Large intestine (tissue), 3 donors: ENCODE data around the gene SELENOH. TPM values are rescaled to one million over a fixed set of nuclear protein-coding genes. Genes with fewer than 3 reads are reported as not detected.
"Not testable (repeated sequence)": the region's sequence is repeated elsewhere in the genome, so short reads cannot be mapped to it uniquely, and the experiment has no call there.

ENCODE experiments used
- DNase-seq, 2 donors: peaks; one replicate each; pipeline versions ENCODE4 v3.0.0 to v3.0.0-alpha.2; 2013
- H3K27ac ChIP-seq: one replicate; pipeline ENCODE4 v1.5.1; 2013; ENCODE audit warnings: low read length
- H3K27me3 ChIP-seq: 2 replicates; pipeline ENCODE4 v1.6.1; 2013; ENCODE audit warnings: low read length; ENCODE audit not compliant: control insufficient read depth, insufficient read depth
- H3K36me3 ChIP-seq: 2 replicates; pipeline ENCODE4 v1.6.1; 2013; ENCODE audit warnings: low read length; ENCODE audit not compliant: control insufficient read depth, insufficient read depth
- H3K4me1 ChIP-seq: one replicate; pipeline ENCODE4 v1.6.1; 2013; ENCODE audit warnings: low read length; ENCODE audit not compliant: control insufficient read depth, insufficient read depth
- H3K4me3 ChIP-seq: one replicate; pipeline ENCODE4 v1.5.1; 2013; ENCODE audit warnings: low read length
- H3K9me3 ChIP-seq: one replicate; pipeline ENCODE4 v1.6.1; 2013; ENCODE audit warnings: mild to moderate bottlenecking, low read depth, low read length, moderate library complexity; ENCODE audit not compliant: control insufficient read depth
- WGBS: methylation state at CpG from one replicate; pipeline ENCODE4 v1.1.5; 2013; ENCODE audit warnings: low lambda C conversion rate; ENCODE audit not compliant: insufficient coverage; 5-methylcytosine and 5-hydroxymethylcytosine counted together
- polyA plus RNA-seq: library from polyadenylated mRNA; unstranded; fragments of 120-200 nt; gene quantifications from one replicate; pipeline ENCODE4 v1.2.1, GENCODE V29; 2013

Gene SELENOH
- polyA plus RNA-seq, 1 donor, result 115 TPM

- no CpG with 5 or more reads among the region's 51 CpGs for WGBS
- peak within 1 kb of the TSS; percentile 95 for H3K4me3 ChIP-seq
- peak within 1 kb of the TSS; percentile 89 for H3K27ac ChIP-seq
- H3K27me3 ChIP-seq, result no peaks in the 10 kb centered on the region
- peaks cover 12% of the 10 kb centered on the region for H3K4me1 ChIP-seq
- peaks cover 5% of the 10 kb centered on the region for H3K36me3 ChIP-seq
- DNase-seq, result peak; percentile 91 to 94
- H3K9me3 ChIP-seq, result no peaks in the 10 kb centered on the region
These were observed 29.7 kb upstream of the SELENOH start, which contains the start of gene MED19 for GRCh38 chr11:57711414-57712255. TSS of gene MED19 (minus strand) at chr11:57712215. CDS start at chr11:57712179, 36 bp downstream.

GRCh38 chr11:57712256-57713150 lies 28.8 kb upstream of the SELENOH start, which contains the start of gene TMX2:
TSS of gene TMX2 (plus strand) at chr11:57712593. CDS start at chr11:57712619, 26 bp downstream.
- Histone ChIP-seq H3K27ac (peak within 1 kb of the TSS; percentile 89), H3K36me3 (peaks cover 5% of the 10 kb centered on the region), H3K4me3 (peak within 1 kb of the TSS; percentile 95), H3K9me3 (no peaks in the 10 kb centered on the region), H3K27me3 (no peaks in the 10 kb centered on the region), H3K4me1 (peaks cover 12% of the 10 kb centered on the region)
- WGBS, result 0% methylated on average over 1 of the region's 53 CpGs
- DNase-seq, result peak; percentile 98 to 99

- H3K4me1 ChIP-seq, result peaks cover 12% of the 10 kb centered on the region
- no peaks in the 10 kb centered on the region for H3K9me3 ChIP-seq
- no CpG with 5 or more reads among the region's 2 CpGs for WGBS
- DNase-seq, result no peak
- H3K27me3 ChIP-seq, result no peaks in the 10 kb centered on the region
- H3K4me3 ChIP-seq, result peak overlapping the region; percentile 95
- no peak overlapping the region for H3K27ac ChIP-seq
- peaks cover 10% of the 10 kb centered on the region for H3K36me3 ChIP-seq
These were observed 27.5 kb upstream of the SELENOH start for GRCh38 chr11:57713835-57714234.

DNA sequence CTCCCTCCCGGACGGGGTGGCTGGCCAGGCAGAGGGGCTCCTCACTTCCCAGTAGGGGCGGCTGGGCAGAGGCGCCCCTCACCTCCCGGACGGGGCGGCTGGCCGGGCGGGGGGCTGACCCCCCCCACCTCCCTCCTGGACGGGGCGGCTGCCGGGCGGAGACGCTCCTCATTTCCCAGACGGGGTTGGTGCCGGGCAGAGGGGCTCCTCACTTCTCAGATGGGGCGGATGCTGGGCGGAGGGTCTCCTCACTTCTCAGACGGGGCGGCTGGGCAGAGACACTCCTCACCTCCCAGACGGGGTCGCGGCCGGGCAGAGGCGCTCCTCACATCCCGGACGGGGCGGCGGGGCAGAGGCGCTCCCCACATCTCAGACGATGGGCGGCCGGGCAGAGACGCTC lies 24.6 kb upstream of the SELENOH start:
- DNase-seq, H3K4me3 ChIP-seq, H3K27ac ChIP-seq, H3K9me3 ChIP-seq, H3K27me3 ChIP-seq, H3K4me1 ChIP-seq: not testable (repeated sequence)
- H3K36me3 ChIP-seq, result peaks cover 19% of the 10 kb centered on the region
- WGBS, result no CpG with 5 or more reads among the region's 34 CpGs

- no peaks in the 10 kb centered on the region for H3K9me3 ChIP-seq
- no peak overlapping the region for H3K27ac ChIP-seq
- H3K27me3 ChIP-seq, result no peaks in the 10 kb centered on the region
- H3K4me1 ChIP-seq, result no peaks in the 10 kb centered on the region
- no CpG with 5 or more reads among the region's 2 CpGs for WGBS
- no peak overlapping the region for H3K4me3 ChIP-seq
- no peak for DNase-seq
- H3K36me3 ChIP-seq, result no peaks in the 10 kb centered on the region
These were observed 14.1 kb upstream of the SELENOH start for GRCh38 chr11:57727185-57727584.

DNA sequence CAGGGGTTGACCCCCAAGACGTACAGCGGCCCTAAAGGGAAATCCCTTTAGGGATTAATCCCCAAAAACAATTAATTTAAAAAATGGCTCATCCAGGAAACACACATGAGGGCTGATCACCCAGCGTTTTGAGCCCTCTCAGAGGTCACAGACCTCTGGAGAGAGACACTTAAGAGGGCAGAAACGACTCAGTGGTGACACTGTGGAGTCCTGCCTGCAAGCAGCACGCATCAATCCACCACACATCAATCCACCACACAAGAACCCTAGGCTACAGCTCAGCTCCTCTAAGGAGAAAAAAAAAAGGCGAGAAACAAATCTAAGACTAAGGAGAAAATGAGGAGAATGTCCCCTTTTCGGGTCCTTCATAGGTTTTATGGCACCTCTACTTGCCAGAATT lies 12.5 kb upstream of the SELENOH start:
- H3K9me3 ChIP-seq, result no peaks in the 10 kb centered on the region
- H3K27me3 ChIP-seq, result no peaks in the 10 kb centered on the region
- H3K27ac ChIP-seq, result no peak overlapping the region
- no peak for DNase-seq
- no peak overlapping the region for H3K4me3 ChIP-seq
- no peaks in the 10 kb centered on the region for H3K36me3 ChIP-seq
- WGBS, result 83% methylated on average over 1 of the region's 7 CpGs
- no peaks in the 10 kb centered on the region for H3K4me1 ChIP-seq

DNA sequence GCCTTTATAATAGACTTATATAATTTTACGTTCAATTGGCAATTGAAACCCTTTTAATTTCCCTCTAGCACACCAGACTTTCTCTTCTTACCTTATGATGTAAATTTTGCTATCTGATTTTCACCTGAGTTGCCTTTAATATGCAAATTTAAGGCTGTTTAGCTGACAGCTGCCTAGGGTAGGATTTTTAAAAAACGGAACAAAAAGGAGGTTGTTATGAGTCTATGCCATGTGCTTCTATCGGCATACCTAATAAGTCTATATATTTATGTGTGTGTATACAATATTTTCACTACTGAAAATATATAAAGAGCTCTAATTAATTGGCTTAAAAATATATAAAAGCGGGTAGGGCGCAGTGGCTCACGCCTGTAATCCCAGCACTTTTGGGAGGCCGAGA lies 11.8 kb upstream of the SELENOH start:
- Histone ChIP-seq H3K27ac (no peak overlapping the region), H3K4me1 (no peaks in the 10 kb centered on the region), H3K27me3 (no peaks in the 10 kb centered on the region), H3K36me3 (no peaks in the 10 kb centered on the region), H3K9me3 (no peaks in the 10 kb centered on the region), H3K4me3 (no peak overlapping the region)
- no peak for DNase-seq
- 90% methylated on average over 2 of the region's 7 CpGs for WGBS

DNA sequence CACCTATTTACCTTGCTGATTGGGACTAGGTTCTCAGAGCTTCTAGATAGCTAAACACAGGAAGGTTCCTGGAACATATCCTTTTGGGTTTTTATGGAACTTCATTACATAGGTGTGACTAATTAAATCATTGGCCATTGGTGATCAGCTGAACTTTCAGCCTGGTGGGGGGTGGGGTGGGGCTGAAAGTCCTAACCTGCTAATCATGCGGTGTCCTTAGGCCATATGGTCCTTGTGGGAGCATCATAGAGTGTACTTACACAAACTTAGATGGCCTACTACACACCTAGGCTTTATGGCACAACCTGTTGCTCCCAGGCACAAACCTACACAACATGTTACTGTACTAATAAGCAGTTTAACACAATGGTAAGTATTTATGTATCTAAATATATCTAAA lies 8.6 kb upstream of the SELENOH start:
- Histone ChIP-seq H3K9me3 (no peaks in the 10 kb centered on the region), H3K36me3 (peaks cover 10% of the 10 kb centered on the region), H3K27ac (no peak overlapping the region), H3K27me3 (no peaks in the 10 kb centered on the region), H3K4me1 (peaks cover 6% of the 10 kb centered on the region), H3K4me3 (no peak overlapping the region)
- no peak for DNase-seq
- no CpG with 5 or more reads among the region's 1 CpG for WGBS

DNA sequence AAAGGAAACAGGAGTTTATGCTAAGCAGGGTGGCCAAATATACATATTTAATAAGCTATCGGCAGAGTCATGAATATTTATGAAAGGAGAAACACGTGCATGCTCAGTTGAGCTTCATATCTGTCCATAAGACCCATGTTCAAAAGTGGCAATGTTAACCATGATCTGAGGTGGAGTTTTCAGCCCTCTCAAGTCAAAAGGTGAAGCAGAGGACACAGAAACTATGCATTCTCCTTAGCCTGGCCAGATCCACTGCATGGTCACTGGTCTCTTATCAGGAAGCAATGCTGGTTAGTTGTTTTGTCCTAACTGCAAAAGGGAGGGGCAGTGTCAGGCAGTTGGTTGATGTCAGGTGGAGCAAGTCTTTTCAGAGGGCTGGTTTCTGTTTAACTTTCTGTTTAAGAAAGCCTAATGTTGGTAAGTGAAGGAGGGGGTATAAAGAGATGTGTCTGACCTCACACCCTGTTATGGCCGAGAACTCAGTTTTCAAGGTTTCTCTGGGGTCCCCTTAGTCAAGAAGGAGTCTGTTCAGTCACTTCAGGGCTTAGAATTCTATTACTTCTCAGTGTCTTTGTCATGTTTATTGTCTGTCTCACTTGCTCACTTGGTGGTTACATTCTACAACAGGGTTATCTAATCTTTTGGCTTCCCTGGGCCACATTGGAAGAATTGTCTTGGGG lies 5.5 kb upstream of the SELENOH start:
- peak; percentile 19 to 50 for DNase-seq
- no peaks in the 10 kb centered on the region for H3K9me3 ChIP-seq
- H3K27me3 ChIP-seq, result no peaks in the 10 kb centered on the region
- H3K27ac ChIP-seq, result peak overlapping the region; percentile 76
- no peak overlapping the region for H3K4me3 ChIP-seq
- peaks cover 28% of the 10 kb centered on the region for H3K36me3 ChIP-seq
- H3K4me1 ChIP-seq, result peaks cover 10% of the 10 kb centered on the region
- 30% methylated on average over 2 of the region's 3 CpGs for WGBS

DNA sequence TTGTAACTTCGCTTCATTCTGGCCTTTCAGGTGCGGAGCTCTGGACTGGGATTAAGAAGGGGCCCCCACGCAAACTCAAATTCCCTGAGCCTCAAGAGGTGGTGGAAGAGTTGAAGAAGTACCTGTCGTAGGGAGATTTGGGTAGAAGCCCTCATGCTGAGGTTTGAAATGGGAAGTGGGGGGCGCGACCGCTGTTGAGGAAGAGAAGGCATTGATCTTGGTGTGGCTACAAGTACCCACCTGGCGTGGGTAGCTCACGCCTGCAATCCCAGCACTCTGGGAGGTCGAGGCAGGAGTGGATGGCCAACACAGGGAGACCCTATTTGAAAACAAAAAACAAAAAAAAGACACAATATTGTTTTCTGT lies 779 bp downstream of the SELENOH start:
- H3K4me3 ChIP-seq, result peak overlapping the region; percentile 90
- no peaks in the 10 kb centered on the region for H3K27me3 ChIP-seq
- WGBS, result no CpG with 5 or more reads among the region's 10 CpGs
- no peaks in the 10 kb centered on the region for H3K9me3 ChIP-seq
- H3K4me1 ChIP-seq, result peaks cover 6% of the 10 kb centered on the region
- peaks cover 53% of the 10 kb centered on the region for H3K36me3 ChIP-seq
- no peak for DNase-seq
- H3K27ac ChIP-seq, result peak overlapping the region; percentile 90
